ENCODE results near the gene AICDA. TPM values are rescaled to one million over a fixed set of nuclear protein-coding genes. Genes with fewer than 3 reads are reported as not detected.
"Not testable (repeated sequence)": the region's sequence is repeated elsewhere in the genome, so short reads cannot be mapped to it uniquely, and the experiment has no call there.

AICDA gene
- total RNA-seq, 2 experiments from 2014 or later, result not detected

GRCh38 chr12:8609061-8609570 is 3.5 kb downstream of the AICDA start:
- intact Hi-C loops (cut with DNase I, micrococcal nuclease), result loop anchor here (1.0 to 2.0 kb wide), 2 partner anchors 64 to 65 kb away; no protein-coding TSS in a partner anchor
- ChIA-PET CTCF (interaction anchor here (0.6 to 2.3 kb wide), 12 partner anchors 9 to 440 kb away, joined by 3 to 14 read pairs (median 4); no protein-coding TSS in a partner anchor), POLR2A (interaction anchor here (0.6 kb wide), 1 partner anchor 31 kb away, joined by 4 read pairs; no protein-coding TSS in a partner anchor)
- Mint-ChIP-seq H3K9me3 (ENCODE audit: low read depth) (no peaks in the 10 kb centered on the region), H3K27ac (no peak overlapping the region), H3K27me3 (peaks cover 15% of the 10 kb centered on the region), H3K4me1 (peaks cover 11% of the 10 kb centered on the region), H3K4me3 (no peak overlapping the region), H3K36me3 (ENCODE audit: low read depth) (no peaks in the 10 kb centered on the region)
- peak; percentile 18 for DNase-seq
- no peak for ATAC-seq

- ATAC-seq (no peak), DNase-seq (no peak)
- Mint-ChIP-seq H3K4me1 (peaks cover 11% of the 10 kb centered on the region), H3K27me3 (peaks cover 16% of the 10 kb centered on the region), H3K9me3 (ENCODE audit: low read depth) (no peaks in the 10 kb centered on the region), H3K4me3 (no peak overlapping the region), H3K36me3 (ENCODE audit: low read depth) (no peaks in the 10 kb centered on the region), H3K27ac (no peak overlapping the region)
- POLR2A ChIA-PET, result no interaction called here
- intact Hi-C loops (cut with DNase I, micrococcal nuclease), result no loop called here
- CTCF ChIA-PET, result interaction anchor here (0.6 kb wide), 1 partner anchor 541 kb away, joined by 3 read pairs; no protein-coding TSS in a partner anchor
Measured at GRCh38 chr12:8606890-8607289, 5.8 kb downstream of the AICDA start.

- DNase-seq, result no peak
- peaks cover 16% of the 10 kb centered on the region for H3K27me3 Mint-ChIP-seq
- ATAC-seq, result no peak
- H3K36me3 Mint-ChIP-seq (ENCODE audit: low read depth), result no peaks in the 10 kb centered on the region
- no peak overlapping the region for H3K27ac Mint-ChIP-seq
- H3K9me3 Mint-ChIP-seq (ENCODE audit: low read depth), result no peaks in the 10 kb centered on the region
- H3K4me1 Mint-ChIP-seq, result peaks cover 9% of the 10 kb centered on the region
- H3K4me3 Mint-ChIP-seq, result no peak overlapping the region
- ChIA-PET CTCF (no interaction called here), POLR2A (no interaction called here)
- intact Hi-C loops (cut with DNase I, micrococcal nuclease), result no loop called here
Measured at GRCh38 chr12:8605057-8605456, 7.6 kb downstream of the AICDA start.

GRCh38 chr12:8603856-8604255 is 8.8 kb downstream of the AICDA start:
- Mint-ChIP-seq H3K4me3 (no peak overlapping the region), H3K27ac (no peak overlapping the region), H3K27me3 (peaks cover 16% of the 10 kb centered on the region), H3K36me3 (ENCODE audit: low read depth) (no peaks in the 10 kb centered on the region), H3K9me3 (ENCODE audit: low read depth) (no peaks in the 10 kb centered on the region), H3K4me1 (peaks cover 2% of the 10 kb centered on the region)
- ChIA-PET POLR2A (no interaction called here), CTCF (no interaction called here)
- no peak for ATAC-seq
- DNase-seq, result no peak
- intact Hi-C loops (cut with DNase I, micrococcal nuclease), result no loop called here

- Mint-ChIP-seq H3K4me3 (no peak overlapping the region), H3K27me3 (peaks cover 16% of the 10 kb centered on the region), H3K36me3 (ENCODE audit: low read depth) (no peaks in the 10 kb centered on the region), H3K27ac (no peak overlapping the region), H3K9me3 (ENCODE audit: low read depth) (no peaks in the 10 kb centered on the region), H3K4me1 (no peaks in the 10 kb centered on the region)
- ChIA-PET POLR2A (no interaction called here), CTCF (no interaction called here)
- intact Hi-C loops (cut with DNase I, micrococcal nuclease), result no loop called here
- no peak for ATAC-seq
- no peak for DNase-seq
Measured at GRCh38 chr12:8603286-8603685, 9.4 kb downstream of the AICDA start.

GRCh38 chr12:8596561-8596960 is 16.1 kb downstream of the AICDA start:
- CTCF ChIA-PET, result no interaction called here
- Mint-ChIP-seq H3K36me3 (ENCODE audit: low read depth) (no peaks in the 10 kb centered on the region), H3K27me3 (no peaks in the 10 kb centered on the region), H3K27ac (no peak overlapping the region), H3K9me3 (ENCODE audit: low read depth) (no peaks in the 10 kb centered on the region), H3K4me1 (no peaks in the 10 kb centered on the region), H3K4me3 (no peak overlapping the region)
- DNase-seq (no peak), ATAC-seq (no peak)
- POLR2A ChIA-PET, result no interaction called here
- intact Hi-C loops (cut with DNase I, micrococcal nuclease), result no loop called here

- ChIA-PET POLR2A (no interaction called here), CTCF (interaction anchor here (0.6 to 2.0 kb wide), 2 partner anchors 28 to 50 kb away, joined by 3 to 4 read pairs; no protein-coding TSS in a partner anchor)
- no peak overlapping the region for H3K4me3 Mint-ChIP-seq
- ATAC-seq (no peak), DNase-seq (no peak)
- intact Hi-C loops (cut with DNase I, micrococcal nuclease), result no loop called here
- H3K9me3 Mint-ChIP-seq (ENCODE audit: low read depth), result no peaks in the 10 kb centered on the region
- no peaks in the 10 kb centered on the region for H3K27me3 Mint-ChIP-seq
- H3K4me1 Mint-ChIP-seq, result peaks cover 8% of the 10 kb centered on the region
- no peaks in the 10 kb centered on the region for H3K36me3 Mint-ChIP-seq (ENCODE audit: low read depth)
- H3K27ac Mint-ChIP-seq, result no peak overlapping the region
Measured at GRCh38 chr12:8594072-8594471, 18.6 kb downstream of the AICDA start.

- CTCF ChIA-PET, result interaction anchor here (1.0 to 2.0 kb wide), 2 partner anchors 49 kb away, joined by 3 to 4 read pairs; no protein-coding TSS in a partner anchor
- no peak for DNase-seq
- intact Hi-C loops (cut with DNase I, micrococcal nuclease), result no loop called here
Measured at GRCh38 chr12:8593246-8593645, 19.4 kb downstream of the AICDA start.

GRCh38 chr12:8590842-8591545 is 21.7 kb downstream of the AICDA start:
- DNase-seq (peak; percentile 7), ATAC-seq (peak; percentile 58)
- no peaks in the 10 kb centered on the region for H3K9me3 Mint-ChIP-seq (ENCODE audit: low read depth)
- no peaks in the 10 kb centered on the region for H3K36me3 Mint-ChIP-seq (ENCODE audit: low read depth)
- peaks cover 8% of the 10 kb centered on the region for H3K4me1 Mint-ChIP-seq
- intact Hi-C loops (cut with DNase I, micrococcal nuclease), result no loop called here
- no peaks in the 10 kb centered on the region for H3K27me3 Mint-ChIP-seq
- H3K4me3 Mint-ChIP-seq, result no peak overlapping the region
- H3K27ac Mint-ChIP-seq, result no peak overlapping the region
- CTCF ChIA-PET, result interaction anchor here (0.6 to 2.1 kb wide), 4 partner anchors 35 to 1344 kb away, joined by 3 to 14 read pairs (median 4); no protein-coding TSS in a partner anchor
- POLR2A ChIA-PET, result no interaction called here

More at GRCh38 chr12:8593246-8593645, 19.4 kb downstream of the AICDA start:
- Mint-ChIP-seq H3K27me3 (no peaks in the 10 kb centered on the region), H3K4me3 (no peak overlapping the region), H3K4me1 (peaks cover 8% of the 10 kb centered on the region), H3K36me3 (ENCODE audit: low read depth) (no peaks in the 10 kb centered on the region), H3K27ac (no peak overlapping the region), H3K9me3 (ENCODE audit: low read depth) (no peaks in the 10 kb centered on the region)
- POLR2A ChIA-PET, result no interaction called here
- ATAC-seq, result no peak

- no peak for DNase-seq
- no peak for ATAC-seq
- ChIA-PET POLR2A (no interaction called here), CTCF (interaction anchor here (1.5 to 2.1 kb wide), 3 partner anchors 27 to 45 kb away, joined by 5 to 14 read pairs (median 7); no protein-coding TSS in a partner anchor)
- Mint-ChIP-seq H3K27me3 (no peaks in the 10 kb centered on the region), H3K4me1 (peaks cover 8% of the 10 kb centered on the region), H3K9me3 (ENCODE audit: low read depth) (no peaks in the 10 kb centered on the region), H3K4me3 (no peak overlapping the region), H3K27ac (no peak overlapping the region), H3K36me3 (ENCODE audit: low read depth) (no peaks in the 10 kb centered on the region)
- intact Hi-C loops (cut with DNase I, micrococcal nuclease), result no loop called here
Measured at GRCh38 chr12:8589679-8590078, 23.0 kb downstream of the AICDA start.

GRCh38 chr12:8584478-8584877 is 28.2 kb downstream of the AICDA start:
- CTCF ChIA-PET; H3K27me3 Mint-ChIP-seq; H3K27ac Mint-ChIP-seq; intact Hi-C loops (cut with DNase I, micrococcal nuclease); H3K4me1 Mint-ChIP-seq; DNase-seq; H3K36me3 Mint-ChIP-seq (ENCODE audit: low read depth); H3K4me3 Mint-ChIP-seq; ATAC-seq; H3K9me3 Mint-ChIP-seq (ENCODE audit: low read depth); POLR2A ChIA-PET: not testable (repeated sequence)

GRCh38 chr12:8584004-8584403 is 28.7 kb downstream of the AICDA start:
- CTCF ChIA-PET, result no interaction called here
- intact Hi-C loops (cut with DNase I, micrococcal nuclease), result no loop called here
- Mint-ChIP-seq H3K36me3 (ENCODE audit: low read depth) (no peaks in the 10 kb centered on the region), H3K4me1 (peaks cover 4% of the 10 kb centered on the region), H3K27me3 (peaks cover 2% of the 10 kb centered on the region), H3K9me3 (ENCODE audit: low read depth) (no peaks in the 10 kb centered on the region), H3K27ac (no peak overlapping the region), H3K4me3 (no peak overlapping the region)
- no peak for ATAC-seq
- POLR2A ChIA-PET, result no interaction called here
- DNase-seq, result no peak
